ENCODE data around the gene SYVN1.

Gene SYVN1

DNA sequence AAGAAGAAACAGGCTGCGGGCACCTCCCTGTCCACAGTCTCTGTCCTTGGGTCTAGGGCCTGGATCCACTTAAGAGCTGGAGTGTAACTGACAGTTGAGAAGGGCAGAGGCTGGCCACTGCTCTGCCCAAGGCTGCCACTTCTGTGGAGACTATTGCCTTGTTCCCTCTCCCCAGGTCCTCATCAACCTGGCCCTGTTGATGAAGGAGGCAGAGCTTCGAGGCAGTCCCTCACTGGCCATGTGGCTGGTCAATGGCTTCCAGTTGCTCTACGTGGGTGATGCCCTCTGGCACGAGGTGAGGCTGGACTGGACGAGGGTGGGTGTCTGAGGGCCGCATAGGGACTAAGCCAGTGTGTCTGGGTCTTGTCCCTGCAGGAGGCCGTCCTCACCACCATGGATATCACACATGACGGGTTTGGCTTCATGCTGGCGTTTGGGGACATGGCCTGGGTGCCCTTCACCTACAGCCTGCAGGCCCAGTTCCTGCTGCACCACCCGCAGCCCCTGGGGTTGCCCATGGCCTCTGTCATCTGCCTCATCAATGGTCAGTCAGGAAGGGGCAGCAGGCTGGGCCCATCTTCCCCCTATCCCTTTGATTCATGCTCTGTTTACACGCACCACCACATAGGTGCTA lies 19.7 kb downstream of the SYVN1 start:
- Histone ChIP-seq H3K4me2 (ENCODE audit: low read length) (no peak overlapping the region), H3K36me3 (ENCODE audit: insufficient read depth, low read length) (peaks cover 50% of the 10 kb centered on the region), H3K27ac (ENCODE audit: low read depth, low read length, poor library complexity, severe bottlenecking) (peak overlapping the region; percentile 98), H3K9me2 (ENCODE audit: low read depth, low read length) (no peaks in the 10 kb centered on the region), H3K4me3 (ENCODE audit: low read depth, low read length, poor library complexity, severe bottlenecking) (no peak overlapping the region), H3K4me1 (ENCODE audit: insufficient read depth, low read length, severe bottlenecking) (peaks cover 57% of the 10 kb centered on the region), H3K27me3 (ENCODE audit: insufficient read depth, low read length) (no peaks in the 10 kb centered on the region), H3K9ac (ENCODE audit: low read length) (no peak overlapping the region), H4K20me1 (ENCODE audit: insufficient read depth, low read length) (no peaks in the 10 kb centered on the region), H2AFZ (ENCODE audit: low read length) (no peak overlapping the region), H3F3A (ENCODE audit: insufficient read depth, low read length) (0 out of 2 replicates have a peak, but pooled peaks cover 5% of the 10 kb centered on the region), H3K9me3 (ENCODE audit: low read length) (no peaks in the 10 kb centered on the region), H3K79me2 (ENCODE audit: insufficient read depth, low read length) (no peaks in the 10 kb centered on the region)
- TF ChIP-seq, protein P1, sequence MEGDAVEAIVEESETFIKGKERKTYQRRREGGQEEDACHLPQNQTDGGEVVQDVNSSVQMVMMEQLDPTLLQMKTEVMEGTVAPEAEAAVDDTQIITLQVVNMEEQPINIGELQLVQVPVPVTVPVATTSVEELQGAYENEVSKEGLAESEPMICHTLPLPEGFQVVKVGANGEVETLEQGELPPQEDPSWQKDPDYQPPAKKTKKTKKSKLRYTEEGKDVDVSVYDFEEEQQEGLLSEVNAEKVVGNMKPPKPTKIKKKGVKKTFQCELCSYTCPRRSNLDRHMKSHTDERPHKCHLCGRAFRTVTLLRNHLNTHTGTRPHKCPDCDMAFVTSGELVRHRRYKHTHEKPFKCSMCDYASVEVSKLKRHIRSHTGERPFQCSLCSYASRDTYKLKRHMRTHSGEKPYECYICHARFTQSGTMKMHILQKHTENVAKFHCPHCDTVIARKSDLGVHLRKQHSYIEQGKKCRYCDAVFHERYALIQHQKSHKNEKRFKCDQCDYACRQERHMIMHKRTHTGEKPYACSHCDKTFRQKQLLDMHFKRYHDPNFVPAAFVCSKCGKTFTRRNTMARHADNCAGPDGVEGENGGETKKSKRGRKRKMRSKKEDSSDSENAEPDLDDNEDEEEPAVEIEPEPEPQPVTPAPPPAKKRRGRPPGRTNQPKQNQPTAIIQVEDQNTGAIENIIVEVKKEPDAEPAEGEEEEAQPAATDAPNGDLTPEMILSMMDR (IDR thresholded peaks at IDR 0.05; ENCODE audit: low read length), result no peak
- TF ChIP-seq EZH2 (IDR thresholded peaks at IDR 0.05; ENCODE audit: borderline replicate concordance, low read length), result no peak

DNA sequence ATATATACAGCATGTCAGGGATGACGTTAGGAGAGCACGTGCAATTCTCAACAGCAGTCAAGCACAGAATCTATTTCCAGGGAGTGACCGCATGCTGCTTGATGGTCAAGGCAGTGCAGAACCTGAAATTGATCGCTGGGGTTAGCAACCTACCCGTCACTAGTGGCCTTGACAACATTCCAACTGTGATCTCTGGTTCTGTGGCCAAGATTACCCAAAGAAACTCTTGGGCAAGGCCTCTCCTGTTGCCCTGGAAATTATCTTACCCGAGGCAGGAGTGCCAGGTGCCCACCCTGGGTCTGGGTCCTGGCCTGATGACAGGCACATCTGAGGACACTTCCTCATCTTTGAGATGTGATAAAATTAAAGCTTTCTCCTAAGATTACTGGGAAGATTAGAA lies 20.5 kb downstream of the SYVN1 start:
- H3K9me2 ChIP-seq (ENCODE audit: low read depth, low read length), result no peaks in the 10 kb centered on the region
- H3K79me2 ChIP-seq (ENCODE audit: insufficient read depth, low read length), result no peaks in the 10 kb centered on the region
- peak overlapping the region; percentile 90 for H3K4me2 ChIP-seq (ENCODE audit: low read length)
- no peaks in the 10 kb centered on the region for H4K20me1 ChIP-seq (ENCODE audit: insufficient read depth, low read length)
- peak overlapping the region; percentile 43 for H3K9ac ChIP-seq (ENCODE audit: low read length)
- H3K27me3 ChIP-seq (ENCODE audit: insufficient read depth, low read length), result no peaks in the 10 kb centered on the region
- H2AFZ ChIP-seq (ENCODE audit: low read length), result no peak overlapping the region
- H3K36me3 ChIP-seq (ENCODE audit: insufficient read depth, low read length), result peaks cover 51% of the 10 kb centered on the region
- H3K9me3 ChIP-seq (ENCODE audit: low read length), result no peaks in the 10 kb centered on the region
- H3F3A ChIP-seq (ENCODE audit: insufficient read depth, low read length), result 0 out of 2 replicates have a peak, but pooled peaks cover 5% of the 10 kb centered on the region
- peaks cover 50% of the 10 kb centered on the region for H3K4me1 ChIP-seq (ENCODE audit: insufficient read depth, low read length, severe bottlenecking)
- H3K27ac ChIP-seq (ENCODE audit: low read depth, low read length, poor library complexity, severe bottlenecking), result peak overlapping the region; percentile 98
- H3K4me3 ChIP-seq (ENCODE audit: low read depth, low read length, poor library complexity, severe bottlenecking), result peak overlapping the region; percentile 75
- TF ChIP-seq EZH2 (IDR thresholded peaks at IDR 0.05; ENCODE audit: borderline replicate concordance, low read length), result no peak
- TF ChIP-seq, protein P1 (IDR thresholded peaks at IDR 0.05; ENCODE audit: low read length), result no peak

DNA sequence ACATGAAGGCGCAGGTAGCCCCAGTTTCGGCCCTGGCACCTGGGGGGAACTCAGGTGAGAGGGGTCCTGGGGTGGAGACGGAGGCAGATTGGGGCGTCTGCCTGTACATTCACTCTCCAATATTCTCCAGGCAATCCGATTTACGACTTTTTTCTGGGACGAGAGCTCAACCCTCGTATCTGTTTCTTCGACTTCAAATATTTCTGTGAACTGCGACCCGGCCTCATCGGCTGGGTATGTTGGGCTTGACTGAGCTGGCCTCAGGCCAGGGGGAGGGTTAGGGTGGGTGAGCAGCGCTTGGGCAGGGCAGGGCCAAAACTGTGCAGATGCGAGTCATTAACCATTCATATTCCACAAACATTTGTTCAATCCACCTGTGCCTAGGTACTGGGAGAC lies 21.0 kb downstream of the SYVN1 start:
- Histone ChIP-seq H3K4me3 (ENCODE audit: low read depth, low read length, poor library complexity, severe bottlenecking) (peak overlapping the region; percentile 75), H3K79me2 (ENCODE audit: insufficient read depth, low read length) (no peaks in the 10 kb centered on the region), H3K4me1 (ENCODE audit: insufficient read depth, low read length, severe bottlenecking) (peaks cover 49% of the 10 kb centered on the region), H3K4me2 (ENCODE audit: low read length) (peak overlapping the region; percentile 90), H3K9me2 (ENCODE audit: low read depth, low read length) (no peaks in the 10 kb centered on the region), H3K9me3 (ENCODE audit: low read length) (no peaks in the 10 kb centered on the region), H3K27ac (ENCODE audit: low read depth, low read length, poor library complexity, severe bottlenecking) (peak overlapping the region; percentile 98), H3F3A (ENCODE audit: insufficient read depth, low read length) (0 out of 2 replicates have a peak, but pooled peaks cover 5% of the 10 kb centered on the region), H3K9ac (ENCODE audit: low read length) (peak overlapping the region; percentile 86), H3K36me3 (ENCODE audit: insufficient read depth, low read length) (peaks cover 46% of the 10 kb centered on the region), H4K20me1 (ENCODE audit: insufficient read depth, low read length) (no peaks in the 10 kb centered on the region), H3K27me3 (ENCODE audit: insufficient read depth, low read length) (no peaks in the 10 kb centered on the region), H2AFZ (ENCODE audit: low read length) (no peak overlapping the region)
- no peak for TF ChIP-seq EZH2 (IDR thresholded peaks at IDR 0.05; ENCODE audit: borderline replicate concordance, low read length)
- TF ChIP-seq, protein P1 (IDR thresholded peaks at IDR 0.05; ENCODE audit: low read length), result no peak

Data from OCI-LY1 (cell line).